ENCODE results near the gene INTS15. TPM values are rescaled to one million over a fixed set of nuclear protein-coding genes. Genes with fewer than 3 reads are reported as not detected.

Gene INTS15
- total and polyA plus RNA-seq, 10 of the 15 experiments (the other 5 are each of a cell fraction or from before 2014, with no cell fraction given), result 0.89 to 28.2 (median 16.8) TPM

GRCh38 chr7:6651851-6652445 lies 62.1 kb downstream of the INTS15 start:
- H3K36me3 ChIP-seq (ENCODE audit: control insufficient read depth in 2 of 2, insufficient read depth in 2 of 2, low read length in 1 of 2), result peaks cover 13 to 39% of the 10 kb centered on the region in 2 experiments
- SMC1A ChIA-PET (ENCODE audit: uncharacterized antibody, unreplicated experiment), result no interaction called here
- no peaks in the 10 kb centered on the region for H3K27me3 ChIP-seq (replicated peaks in 1 of 2; ENCODE audit: control insufficient read depth in 2 of 2, insufficient read depth in 2 of 2, low read length in 1 of 2)
- no peak overlapping the region for H3K4me3 ChIP-seq
- H3K9ac ChIP-seq (ENCODE audit: control insufficient read depth, insufficient read depth, low read length), result no peak overlapping the region
- peaks cover 13% of the 10 kb centered on the region; the same call in 2 of the 3 replicates for H3K9me3 ChIP-seq (replicated peaks; ENCODE audit: control insufficient read depth, insufficient read depth, low read length)
- no peak overlapping the region for H2AFZ ChIP-seq (ENCODE audit: control insufficient read depth, low read depth, low read length)
- no peak overlapping the region for H3K27ac ChIP-seq (ENCODE audit: control insufficient read depth, insufficient read depth)
- CTCF ChIA-PET, result no interaction called here
- no peak overlapping the region for H3K4me2 ChIP-seq (ENCODE audit: control insufficient read depth, insufficient read depth)
- BruUV-seq (replicated peaks), result no TSS peak
- no peak for FAIRE-seq
- in situ Hi-C loops (cut with MboI) (no loop called here), intact Hi-C loops (cut with micrococcal nuclease; ENCODE audit: unreplicated experiment) (no loop called here)
- no peak for TF ChIP-seq BCLAF1 (IDR thresholded peaks at IDR 0.05)
- TF ChIP-seq POLR2A (IDR thresholded peaks at IDR 0.05; ENCODE audit: low read depth, low read length), result 0 out of 2 replicates have a peak, but pooled peaks have one; percentile 8
- ATAC-seq, result no peak
- RAD21 ChIA-PET (ENCODE audit: unreplicated experiment), result no interaction called here
- no peaks in the 10 kb centered on the region for H3K79me2 ChIP-seq (ENCODE audit: control insufficient read depth, insufficient read depth, low read length)
- H4K20me1 ChIP-seq (ENCODE audit: control insufficient read depth, insufficient read depth), result no peaks in the 10 kb centered on the region
- no peaks in the 10 kb centered on the region for H3K4me1 ChIP-seq (ENCODE audit: control insufficient read depth, insufficient read depth, low read length)
- WGBS (ENCODE audit: insufficient coverage, insufficient replicate concordance, low lambda C conversion rate, missing lambda C conversion rate), result 98% methylated on average over 32 of the region's 32 CpGs
- no peak for DNase-seq (ENCODE audit: low read depth, low spot score)
- POLR2A ChIA-PET, result no interaction called here

- intact Hi-C loops (cut with micrococcal nuclease; ENCODE audit: unreplicated experiment) (no loop called here), in situ Hi-C loops (cut with MboI) (no loop called here)
- Histone ChIP-seq H3K4me1 (ENCODE audit: control insufficient read depth, insufficient read depth, low read length) (no peaks in the 10 kb centered on the region), H3K27me3 (replicated peaks in 1 of 2; ENCODE audit: control insufficient read depth in 2 of 2, insufficient read depth in 2 of 2, low read length in 1 of 2) (no peaks in the 10 kb centered on the region), H3K27ac (ENCODE audit: control insufficient read depth, insufficient read depth) (no peak overlapping the region), H3K9ac (ENCODE audit: control insufficient read depth, insufficient read depth, low read length) (no peak overlapping the region), H3K4me2 (ENCODE audit: control insufficient read depth, insufficient read depth) (no peak overlapping the region), H2AFZ (ENCODE audit: control insufficient read depth, low read depth, low read length) (no peak overlapping the region), H4K20me1 (ENCODE audit: control insufficient read depth, insufficient read depth) (no peaks in the 10 kb centered on the region), H3K9me3 (replicated peaks; ENCODE audit: control insufficient read depth, insufficient read depth, low read length) (peaks cover 13% of the 10 kb centered on the region; the same call in 2 of the 3 replicates), H3K36me3 (ENCODE audit: control insufficient read depth in 2 of 2, insufficient read depth in 2 of 2, low read length in 1 of 2) (peaks cover 13 to 37% of the 10 kb centered on the region in 2 experiments), H3K79me2 (ENCODE audit: control insufficient read depth, insufficient read depth, low read length) (no peaks in the 10 kb centered on the region), H3K4me3 (no peak overlapping the region)
- DNase-seq (ENCODE audit: low read depth, low spot score) (no peak), ATAC-seq (no peak), FAIRE-seq (no peak)
- CTCF ChIA-PET, result no interaction called here
- POLR2A ChIA-PET, result no interaction called here
- SMC1A ChIA-PET (ENCODE audit: uncharacterized antibody, unreplicated experiment), result no interaction called here
- 98% methylated on average over 55 of the region's 75 CpGs for WGBS (ENCODE audit: insufficient coverage, insufficient replicate concordance, low lambda C conversion rate, missing lambda C conversion rate)
- no TSS peak for BruUV-seq (replicated peaks)
- no peak for TF ChIP-seq POLR2AphosphoS5 (IDR thresholded peaks at IDR 0.05; ENCODE audit: low read length)
- peak; percentile 79; the same call in 1 of the 2 replicates for TF ChIP-seq PAX5 (IDR thresholded peaks at IDR 0.05; ENCODE audit: borderline replicate concordance, low read depth, low read length)
- no peak for TF ChIP-seq CHD1 (IDR thresholded peaks at IDR 0.05; ENCODE audit: low read depth, low read length)
- TF ChIP-seq POLR2A (IDR thresholded peaks at IDR 0.05; ENCODE audit: low read depth, low read length), result 0 out of 2 replicates have a peak, but pooled peaks have one; percentile 31
- no peak for TF ChIP-seq ZBTB11 (CRISPR knock-in tag; IDR thresholded peaks at IDR 0.05)
- TF ChIP-seq BHLHE40 (IDR thresholded peaks at IDR 0.05; ENCODE audit: borderline replicate concordance in 1 of 2, low read depth in 2 of 2, low read length in 1 of 2), result no peak
- TF ChIP-seq ZNF207 (IDR thresholded peaks at IDR 0.05; ENCODE audit: borderline replicate concordance), result no peak
- TF ChIP-seq SIN3A (IDR thresholded peaks at IDR 0.05; ENCODE audit: low read depth, low read length), result no peak
- RAD21 ChIA-PET (ENCODE audit: unreplicated experiment), result no interaction called here
Measured at GRCh38 chr7:6652446-6653011, 62.7 kb downstream of the INTS15 start.
